H54 (cell line): ENCODE data around the gene UACA.
"Not testable (repeated sequence)": the region's sequence is repeated elsewhere in the genome, so short reads cannot be mapped to it uniquely, and the experiment has no call there.

Experiments used
- DNase-seq: peaks from one replicate; pipeline ENCODE4 v3.0.0; 2011; ENCODE audit warnings: low spot score, mixed read lengths; ENCODE audit not compliant: insufficient read length
- FAIRE-seq: peaks from 3 replicates; lab custom pipeline; 2011; peaks lifted over from hg19 to GRCh38; lab: Jason Lieb, UNC
- POLR2A ChIP-seq: IDR thresholded peaks from 2 replicates; pipeline ENCODE4 v1.6.1; 2011; ENCODE audit warnings: low read depth, mild to moderate bottlenecking, low read length

The UACA gene

DNA sequence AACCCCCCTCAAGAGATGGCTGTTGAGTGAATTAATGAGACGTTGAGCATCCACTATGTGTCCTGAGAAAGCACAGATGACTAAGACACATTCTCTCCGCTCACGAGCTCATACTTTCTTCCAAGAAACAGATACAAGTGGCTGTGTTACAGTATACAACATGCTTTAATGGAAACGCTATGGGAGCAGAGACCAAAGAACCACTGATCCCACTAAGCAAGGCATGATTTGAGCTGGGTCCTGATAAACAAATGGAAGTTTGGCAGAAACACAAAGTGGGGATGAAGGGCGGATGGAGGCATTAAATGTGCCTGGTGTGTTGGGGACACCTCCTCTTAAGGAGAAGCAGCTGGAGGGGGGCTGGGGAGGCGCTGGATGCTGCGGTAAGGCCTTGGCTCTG is 129.4 kb downstream of the UACA start:
- DNase-seq: no peak
- no peak for FAIRE-seq
- no peak for TF ChIP-seq POLR2A

GRCh38 chr15:70633103-70633831 is 130.1 kb downstream of the UACA start:
- TF ChIP-seq POLR2A: no peak
- FAIRE-seq: no peak
- no peak for DNase-seq

DNA sequence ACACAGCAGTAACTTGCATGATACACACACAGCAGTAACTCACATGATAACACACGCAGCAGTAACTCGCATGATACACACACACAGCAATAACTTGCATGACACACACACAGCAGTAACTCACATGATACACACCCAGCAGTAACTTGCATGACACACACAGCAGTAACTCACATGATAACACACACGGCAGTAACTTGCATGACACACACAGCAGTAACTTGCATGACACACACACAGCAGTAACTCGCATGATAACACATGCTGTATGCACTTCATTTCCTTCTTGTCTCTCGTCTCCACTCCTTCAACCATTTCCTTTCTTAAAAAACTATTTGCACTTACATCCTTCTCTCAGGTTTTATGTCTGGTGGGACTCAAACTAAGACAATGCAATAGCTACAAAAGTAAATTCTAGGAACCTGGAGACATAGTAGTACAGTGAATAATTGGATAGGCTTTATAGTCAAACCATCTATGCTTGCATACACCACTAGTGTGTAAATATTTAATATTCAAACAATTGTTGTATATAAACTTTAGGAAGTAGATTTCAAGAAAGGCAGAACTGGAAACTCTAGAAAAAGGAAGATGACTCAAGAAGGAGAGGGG is 130.8 kb downstream of the UACA start:
- no peak for FAIRE-seq
- TF ChIP-seq POLR2A: no peak
- DNase-seq: no peak

- no peak for TF ChIP-seq POLR2A
- FAIRE-seq (no peak), DNase-seq (no peak)
Observed at GRCh38 chr15:70632079-70632478, 131.3 kb downstream of the UACA start.

DNA sequence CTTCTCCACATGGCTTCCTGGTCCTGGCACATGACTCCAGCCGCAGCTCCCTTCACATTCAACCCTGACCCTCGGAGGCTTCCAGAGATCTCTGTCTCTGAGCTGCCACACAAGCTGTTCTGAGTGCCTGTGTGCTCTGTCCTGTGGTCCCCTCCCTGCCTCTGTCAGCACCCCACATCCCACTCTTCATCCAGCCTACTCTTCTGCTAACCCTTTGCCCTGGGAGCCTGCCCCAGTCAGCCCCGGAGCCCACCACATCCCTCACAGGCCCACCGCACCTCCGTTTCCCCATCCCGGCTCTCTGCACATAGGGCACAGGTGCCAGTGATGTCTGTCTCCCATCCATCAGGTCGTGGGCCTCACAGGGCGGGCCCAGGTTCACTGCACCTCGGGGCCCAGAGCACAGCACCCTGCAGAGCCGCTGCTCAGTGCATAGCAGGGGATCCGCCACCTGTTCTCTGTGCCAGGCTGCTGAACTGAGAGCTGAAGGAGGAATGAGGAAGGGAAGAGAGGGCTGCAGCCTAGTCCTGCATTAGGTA is 133.6 kb downstream of the UACA start:
- TF ChIP-seq POLR2A: no peak
- DNase-seq: no peak
- FAIRE-seq: no peak

DNA sequence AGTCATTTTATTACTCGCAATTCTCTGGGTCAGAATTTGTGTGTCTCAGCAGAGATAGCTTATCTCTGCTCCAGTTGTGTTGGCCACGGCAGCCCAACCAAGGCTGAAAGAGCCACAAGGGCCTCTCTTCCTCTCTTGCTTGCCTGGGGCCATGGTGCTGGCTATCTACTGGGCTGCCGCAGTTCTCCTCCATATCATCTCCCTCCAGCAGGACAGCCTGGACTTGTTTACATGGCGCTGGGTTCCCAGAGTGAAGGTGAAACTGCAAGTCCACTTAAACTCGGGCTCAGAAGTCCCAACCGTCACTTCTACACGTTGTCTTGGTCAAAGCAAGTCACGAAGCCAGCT is 134.8 kb downstream of the UACA start:
- DNase-seq (no peak), FAIRE-seq (no peak)
- no peak for TF ChIP-seq POLR2A

- no peak for DNase-seq
- no peak for TF ChIP-seq POLR2A
- FAIRE-seq: no peak
Observed at GRCh38 chr15:70627734-70628548, 135.4 kb downstream of the UACA start.

GRCh38 chr15:70627322-70627721 is 136.0 kb downstream of the UACA start:
- no peak for FAIRE-seq
- no peak for DNase-seq
- TF ChIP-seq POLR2A: no peak

- FAIRE-seq (no peak), DNase-seq (no peak)
- TF ChIP-seq POLR2A: no peak
Observed at GRCh38 chr15:70625438-70625837, 137.9 kb downstream of the UACA start.

DNA sequence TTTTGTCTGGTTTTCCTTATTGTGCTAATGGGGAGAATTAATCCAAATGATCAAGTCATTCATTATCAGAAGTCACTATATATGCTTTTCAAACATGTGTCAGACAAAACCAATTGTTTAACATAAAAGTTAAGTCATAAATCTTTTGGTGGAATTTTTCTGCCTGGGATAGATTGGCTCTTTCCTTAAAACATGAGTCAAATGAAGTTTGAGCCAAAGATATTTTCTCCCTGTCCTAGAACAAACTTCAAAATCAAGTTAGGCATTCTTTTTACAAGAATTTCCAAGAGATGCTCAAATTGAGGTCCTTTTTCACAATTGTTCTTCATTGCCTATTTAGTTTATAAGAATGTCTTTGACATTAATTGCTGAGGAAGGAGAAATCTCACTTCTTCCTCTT is 138.3 kb downstream of the UACA start:
- FAIRE-seq (no peak), DNase-seq (no peak)
- TF ChIP-seq POLR2A: no peak

DNA sequence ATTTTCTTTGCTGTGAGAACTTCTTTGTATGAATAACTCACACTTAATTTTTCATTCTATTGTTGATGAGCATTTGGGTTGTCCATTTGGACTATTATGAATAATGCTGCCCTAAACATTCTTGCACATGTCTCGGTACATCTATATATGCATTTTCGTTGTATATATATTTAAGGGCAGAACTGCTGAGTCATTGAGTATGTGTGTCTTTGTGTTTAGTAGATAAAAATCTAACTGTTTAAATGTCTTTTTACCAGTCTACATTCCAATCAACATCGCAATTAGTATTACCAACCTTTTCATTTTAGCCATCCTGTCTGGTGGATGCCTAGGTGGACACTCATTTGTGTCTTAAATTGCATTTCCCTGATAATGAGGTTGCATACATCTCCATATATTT is 144.4 kb downstream of the UACA start:
- DNase-seq (no peak), FAIRE-seq (no peak)
- no peak for TF ChIP-seq POLR2A

- no peak for DNase-seq
- FAIRE-seq: no peak
- TF ChIP-seq POLR2A: no peak
Observed at GRCh38 chr15:70617911-70618287, 145.5 kb downstream of the UACA start.

DNA sequence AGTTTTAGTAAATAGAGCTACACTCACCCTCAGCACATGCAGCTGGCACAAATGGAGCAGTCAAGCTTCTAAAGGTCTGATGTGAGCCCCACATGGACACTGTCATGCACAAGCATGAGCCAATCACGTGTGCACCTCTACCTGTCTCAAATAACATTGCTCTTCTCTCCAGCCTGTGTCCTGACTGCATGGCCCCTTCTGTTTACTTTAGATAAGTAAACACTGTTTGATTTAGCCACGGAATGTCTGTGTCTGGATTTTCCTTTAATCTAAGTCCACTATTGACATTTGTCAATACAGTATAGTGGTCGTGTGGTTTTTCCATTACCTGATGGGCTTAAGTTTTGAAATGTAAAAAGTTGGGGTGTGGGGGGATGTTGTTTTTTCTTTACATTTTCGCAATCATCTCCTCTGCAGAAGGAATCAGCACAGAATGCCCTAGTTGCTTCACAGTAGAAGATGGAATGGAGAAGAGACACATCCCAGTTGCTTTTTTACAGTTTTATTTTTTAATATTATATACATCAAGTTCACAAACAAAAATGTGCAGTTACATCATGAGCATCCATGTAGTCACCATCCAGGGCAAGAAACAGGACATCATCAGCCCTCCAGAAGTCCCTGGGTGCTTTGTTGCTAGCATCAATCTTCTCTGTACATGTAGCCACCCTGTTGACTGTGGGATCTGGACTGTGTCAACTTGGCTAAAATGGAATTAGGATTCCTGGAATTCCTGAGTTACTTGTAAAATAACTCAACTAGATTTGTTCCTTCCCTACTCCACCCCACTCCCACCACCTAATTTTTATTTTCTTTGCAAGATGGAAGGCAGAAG is 146.1 kb downstream of the UACA start:
- TF ChIP-seq POLR2A: no peak
- DNase-seq (no peak), FAIRE-seq (no peak)

DNA sequence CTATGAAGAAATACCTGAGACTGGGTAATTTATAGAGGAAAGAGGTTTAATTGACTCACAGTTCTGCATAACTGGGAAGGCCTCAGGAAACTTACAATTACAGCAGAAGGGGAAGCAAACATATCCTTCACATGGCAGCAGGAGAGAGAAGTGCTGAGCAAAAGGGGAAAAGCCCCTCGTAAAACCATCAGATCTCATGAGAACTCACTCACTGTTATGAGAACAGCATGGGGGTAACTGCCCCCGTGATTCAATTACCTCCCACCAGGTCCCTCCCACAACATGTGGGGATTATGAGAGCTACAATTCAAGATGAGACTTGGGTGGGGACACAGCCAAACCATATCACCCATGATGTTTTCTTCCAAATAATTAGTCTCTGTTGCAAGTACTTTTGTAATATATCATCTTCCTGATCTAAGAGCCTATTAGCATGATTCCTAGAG is 147.0 kb downstream of the UACA start:
- not testable (repeated sequence) for DNase-seq, FAIRE-seq
